Measurements from ENCODE around the gene MRPS27.

Gene MRPS27

DNA sequence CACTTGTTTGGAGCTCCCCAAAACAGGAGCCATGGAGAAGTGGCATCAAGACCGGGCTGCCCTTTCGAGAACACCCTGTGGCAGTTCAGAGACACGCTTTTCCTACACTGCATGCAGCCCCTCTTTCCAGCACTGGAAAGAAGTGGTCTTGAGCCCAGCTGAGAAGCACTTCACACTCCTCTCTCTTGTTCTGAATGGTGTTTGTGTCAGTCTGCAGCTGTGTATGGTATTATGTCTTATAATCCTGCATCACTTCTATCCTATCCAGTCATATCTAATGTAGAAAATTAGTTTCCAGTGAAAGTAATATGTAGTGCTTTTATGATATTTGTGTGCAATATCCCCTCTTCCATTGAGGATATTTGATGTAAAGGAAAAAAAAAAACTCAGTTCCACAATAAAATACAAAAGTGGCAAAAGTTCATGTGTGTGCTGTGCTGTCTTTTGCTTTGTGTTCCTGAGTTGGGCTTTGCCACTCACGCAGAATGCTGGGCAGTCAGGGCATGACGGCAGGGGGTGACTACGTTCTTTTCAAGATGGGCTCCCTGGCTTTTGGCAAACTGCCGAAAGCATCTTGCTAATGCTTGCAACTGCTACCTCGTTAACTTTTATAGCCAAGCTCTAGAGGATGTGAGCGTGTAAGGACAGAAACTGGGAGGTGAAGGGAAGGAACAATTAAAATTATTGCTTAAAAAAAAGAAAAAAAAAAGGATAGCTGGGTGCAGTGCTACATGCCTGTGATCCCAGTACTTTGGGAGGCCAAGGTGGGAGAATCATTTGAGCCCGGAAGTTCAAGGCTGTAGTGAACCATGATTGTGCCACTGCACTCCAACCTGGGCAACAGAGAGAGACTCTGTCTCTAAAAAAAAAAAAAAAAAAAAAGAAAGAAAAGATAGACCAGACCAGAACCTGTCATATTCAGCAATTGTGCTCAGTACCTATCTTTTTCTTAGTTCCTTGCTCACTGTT, 110.6 kb downstream of the MRPS27 start:
- Histone ChIP-seq H3K36me3 (peaks cover 11 to 54% (median 27%) of the 10 kb centered on the region in 11 experiments; a peak in 19 of 22 replicates), H3K4me3 (no peak overlapping the region), H3K4me2 (no peak overlapping the region), H3K4me1 (0 out of 20 replicates have a peak, but pooled peaks cover 0 to 5% (median 0%) of the 10 kb centered on the region in 10 experiments), H3K9me3 (replicated peaks in 1 of 11) (no peaks in the 10 kb centered on the region), H3K27ac (no peak overlapping the region), H4K20me1 (no peaks in the 10 kb centered on the region), H3K9ac (no peak overlapping the region), H3K27me3 (no peaks in the 10 kb centered on the region)
- no peak for TF ChIP-seq Cebpa-rat (IDR thresholded peaks at IDR 0.05)

DNA sequence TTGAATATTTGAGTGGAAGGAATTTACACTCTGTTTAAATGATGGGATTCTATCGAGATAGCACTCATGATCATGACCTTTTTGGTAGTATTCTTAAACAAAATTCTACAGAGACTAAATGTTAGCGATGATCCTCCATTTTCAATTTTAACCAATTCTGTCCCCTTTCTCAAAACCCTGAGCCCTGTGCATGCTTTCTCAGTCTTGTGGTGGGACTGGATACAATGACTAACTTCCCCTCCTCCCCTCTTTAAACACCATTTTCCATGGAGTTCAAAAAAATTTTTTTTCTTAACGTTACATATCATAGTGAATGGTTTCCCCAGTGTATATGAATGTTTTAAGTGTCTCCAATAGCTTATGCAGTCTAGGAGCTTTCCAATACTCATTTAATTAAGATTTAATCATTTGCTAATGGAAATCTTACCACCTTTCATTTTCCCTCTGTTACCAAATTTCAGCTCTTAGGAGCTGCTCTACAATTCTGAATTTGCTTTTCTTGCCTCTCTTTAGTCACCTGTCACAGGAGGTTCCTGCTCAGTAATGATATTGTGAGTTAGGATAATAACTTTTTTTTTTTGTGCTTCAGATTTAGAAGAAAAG, 111.6 kb downstream of the MRPS27 start:
- Histone ChIP-seq H3K36me3 (peaks cover 21 to 64% (median 37%) of the 10 kb centered on the region in 11 experiments; a peak in 21 of 22 replicates), H4K20me1 (peaks cover 0 to 4% (median 0%) of the 10 kb centered on the region in 11 experiments; a peak in 1 of 22 replicates), H3K9me3 (replicated peaks in 1 of 11) (no peaks in the 10 kb centered on the region), H3K4me2 (no peak overlapping the region), H3K4me3 (no peak overlapping the region), H3K27me3 (no peaks in the 10 kb centered on the region), H3K27ac (no peak overlapping the region), H3K9ac (no peak overlapping the region), H3K4me1 (0 out of 20 replicates have a peak, but pooled peaks cover 0 to 5% (median 0%) of the 10 kb centered on the region in 10 experiments)
- TF ChIP-seq Cebpa-rat (IDR thresholded peaks at IDR 0.05) = no peak

- Histone ChIP-seq H3K4me3 (no peak overlapping the region), H4K20me1 (peaks cover 0 to 7% (median 0%) of the 10 kb centered on the region in 11 experiments; a peak in 1 of 22 replicates), H3K9me3 (replicated peaks in 1 of 11) (no peaks in the 10 kb centered on the region), H3K4me1 (0 out of 20 replicates have a peak, but pooled peaks cover 0 to 5% (median 0%) of the 10 kb centered on the region in 10 experiments), H3K9ac (no peak overlapping the region), H3K27me3 (no peaks in the 10 kb centered on the region), H3K4me2 (no peak overlapping the region), H3K27ac (no peak overlapping the region), H3K36me3 (peaks cover 23 to 78% (median 44%) of the 10 kb centered on the region in 11 experiments; a peak in 21 of 22 replicates)
- no peak for TF ChIP-seq Cebpa-rat (IDR thresholded peaks at IDR 0.05)
These were observed 113.0 kb downstream of the MRPS27 start for GRCh38 chr5:72206994-72207393.

- Histone ChIP-seq H3K27ac (no peak overlapping the region), H3K4me2 (no peak overlapping the region), H3K9me3 (replicated peaks in 1 of 11) (no peaks in the 10 kb centered on the region), H3K4me1 (0 out of 20 replicates have a peak, but pooled peaks cover 0 to 3% (median 0%) of the 10 kb centered on the region in 10 experiments), H3K4me3 (no peak overlapping the region), H3K36me3 (peaks cover 23 to 86% (median 48%) of the 10 kb centered on the region in 11 experiments; a peak in 21 of 22 replicates), H3K27me3 (no peaks in the 10 kb centered on the region), H4K20me1 (peaks cover 0 to 7% (median 0%) of the 10 kb centered on the region in 11 experiments; a peak in 1 of 22 replicates), H3K9ac (no peak overlapping the region)
- TF ChIP-seq Cebpa-rat (IDR thresholded peaks at IDR 0.05) = no peak
These were observed 113.9 kb downstream of the MRPS27 start for GRCh38 chr5:72206160-72206559.

GRCh38 chr5:72205431-72206009, 114.5 kb downstream of the MRPS27 start:
- H3K36me3 ChIP-seq = peaks cover 23 to 92% (median 50%) of the 10 kb centered on the region in 11 experiments; a peak in 21 of 22 replicates

DNA sequence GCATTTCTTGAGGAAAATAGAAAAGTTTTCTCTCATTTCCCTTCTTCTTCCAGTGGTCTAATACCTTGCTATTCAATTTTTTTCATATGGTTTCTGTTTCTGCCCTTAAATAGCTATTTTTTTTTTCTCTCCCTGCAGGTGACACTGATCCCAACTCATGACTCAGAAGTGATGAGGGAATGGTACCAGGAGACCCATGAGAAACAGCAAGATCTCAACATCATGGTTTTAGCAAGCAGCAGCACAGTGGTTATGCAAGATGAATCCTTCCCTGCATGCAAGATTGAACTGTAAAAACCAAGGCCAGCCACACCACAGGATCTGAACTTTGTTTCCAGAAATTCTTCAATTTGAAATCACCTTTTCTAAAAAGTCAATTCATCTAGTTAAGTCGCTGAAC, 115.1 kb downstream of the MRPS27 start:
- H3K27ac ChIP-seq = no peak overlapping the region
- H3K9ac ChIP-seq = no peak overlapping the region
- no peak overlapping the region for H3K4me2 ChIP-seq
- no peaks in the 10 kb centered on the region for H3K27me3 ChIP-seq
- no peak for TF ChIP-seq Cebpa-rat (IDR thresholded peaks at IDR 0.05)
- H3K4me1 ChIP-seq = no peaks in the 10 kb centered on the region
- H3K4me3 ChIP-seq = no peak overlapping the region
- H3K36me3 ChIP-seq = peaks cover 27 to 98% (median 55%) of the 10 kb centered on the region in 11 experiments; a peak in 21 of 22 replicates
- peaks cover 0 to 7% (median 0%) of the 10 kb centered on the region in 11 experiments; a peak in 1 of 22 replicates for H4K20me1 ChIP-seq
- H3K9me3 ChIP-seq (replicated peaks in 1 of 11) = no peaks in the 10 kb centered on the region

More at GRCh38 chr5:72205431-72206009, 114.5 kb downstream of the MRPS27 start:
- no peak overlapping the region for H3K4me3 ChIP-seq
- H3K4me2 ChIP-seq = no peak overlapping the region
- no peak overlapping the region for H3K27ac ChIP-seq
- peaks cover 0 to 7% (median 0%) of the 10 kb centered on the region in 11 experiments; a peak in 1 of 22 replicates for H4K20me1 ChIP-seq
- H3K9ac ChIP-seq = no peak overlapping the region
- H3K4me1 ChIP-seq = no peaks in the 10 kb centered on the region
- H3K27me3 ChIP-seq = no peaks in the 10 kb centered on the region
- no peaks in the 10 kb centered on the region for H3K9me3 ChIP-seq (replicated peaks in 1 of 11)
- no peak for TF ChIP-seq Cebpa-rat (IDR thresholded peaks at IDR 0.05)

DNA sequence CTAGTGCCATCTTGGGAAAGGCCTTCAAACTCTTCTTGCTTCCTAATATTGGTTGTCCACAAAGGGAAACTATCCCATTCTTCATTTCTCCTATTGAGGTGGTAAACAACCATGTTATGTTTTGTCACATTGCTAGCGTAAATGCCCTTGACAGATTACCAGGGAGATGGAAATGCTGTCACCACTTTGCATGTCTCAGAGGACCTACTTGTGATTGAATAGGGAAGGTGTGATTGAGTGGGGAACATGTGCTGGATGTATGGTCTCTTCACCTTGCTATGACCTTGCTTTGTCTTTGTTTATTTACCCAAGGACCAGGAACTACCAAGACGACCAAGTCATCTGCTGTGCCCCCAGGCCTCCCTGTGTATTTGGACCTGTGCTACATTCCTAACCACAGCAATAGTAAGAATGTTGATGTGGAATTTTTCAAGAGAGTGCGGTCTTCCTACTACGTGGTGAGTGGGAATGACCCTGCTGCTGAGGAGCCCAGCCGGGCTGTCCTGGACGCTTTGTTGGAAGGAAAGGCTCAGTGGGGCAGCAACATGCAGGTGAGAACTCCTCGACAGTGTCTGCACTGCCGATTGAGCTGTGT, 116.7 kb downstream of the MRPS27 start:
- TF ChIP-seq Cebpa-rat (IDR thresholded peaks at IDR 0.05) = no peak
- Histone ChIP-seq H3K4me2 (no peak overlapping the region), H3K27me3 (no peaks in the 10 kb centered on the region), H3K27ac (no peak overlapping the region), H4K20me1 (peaks cover 0 to 7% (median 0%) of the 10 kb centered on the region in 11 experiments; a peak in 1 of 22 replicates), H3K4me3 (no peak overlapping the region), H3K4me1 (no peaks in the 10 kb centered on the region), H3K36me3 (peaks cover 42 to 99% (median 71%) of the 10 kb centered on the region in 11 experiments), H3K9me3 (replicated peaks in 1 of 11) (no peaks in the 10 kb centered on the region), H3K9ac (no peak overlapping the region)

- TF ChIP-seq Cebpa-rat (IDR thresholded peaks at IDR 0.05) = no peak
- no peak overlapping the region for H3K4me3 ChIP-seq
- peaks cover 0 to 7% (median 0%) of the 10 kb centered on the region in 11 experiments; a peak in 1 of 22 replicates for H4K20me1 ChIP-seq
- peaks cover 0 to under 1% (median 0%) of the 10 kb centered on the region in 11 experiments; a peak in 1 of 22 replicates for H3K9me3 ChIP-seq (replicated peaks in 1 of 11)
- H3K9ac ChIP-seq = no peak overlapping the region
- H3K27me3 ChIP-seq = no peaks in the 10 kb centered on the region
- no peak overlapping the region for H3K27ac ChIP-seq
- H3K4me1 ChIP-seq = no peaks in the 10 kb centered on the region
- peaks cover 49 to 99% (median 77%) of the 10 kb centered on the region in 11 experiments for H3K36me3 ChIP-seq
- no peak overlapping the region for H3K4me2 ChIP-seq
These were observed 117.7 kb downstream of the MRPS27 start for GRCh38 chr5:72202331-72202825.
